ENCODE data around the gene RBM15. TPM values are rescaled to one million over a fixed set of nuclear protein-coding genes. Genes with fewer than 3 reads are reported as not detected.

RBM15 gene
- total RNA-seq, 2 donors from 2014 or later = 13.7 to 19.6 TPM

- ATAC-seq = no peak
- intact Hi-C loops (cut with DNase I) = no loop called here
- DNase-seq = no peak
Observed at GRCh38 chr1:110343249-110343648, 4.1 kb downstream of the RBM15 start.

GRCh38 chr1:110344152-110344551 is 5.0 kb downstream of the RBM15 start:
- ATAC-seq (no peak), DNase-seq (no peak)
- intact Hi-C loops (cut with DNase I) = no loop called here

- no peak for ATAC-seq
- intact Hi-C loops (cut with DNase I) = no loop called here
- DNase-seq = no peak
Observed at GRCh38 chr1:110345480-110345879, 6.3 kb downstream of the RBM15 start.

- ATAC-seq (no peak), DNase-seq (no peak)
- intact Hi-C loops (cut with DNase I) = no loop called here
Observed at GRCh38 chr1:110346690-110347089, 7.5 kb downstream of the RBM15 start.

- intact Hi-C loops (cut with DNase I) = no loop called here
- DNase-seq (no peak), ATAC-seq (no peak)
Observed at GRCh38 chr1:110347182-110347893, 8.2 kb downstream of the RBM15 start.

GRCh38 chr1:110348050-110348449 is 8.9 kb downstream of the RBM15 start:
- intact Hi-C loops (cut with DNase I) = no loop called here
- ATAC-seq (no peak), DNase-seq (no peak)

GRCh38 chr1:110348771-110349170 is 9.6 kb downstream of the RBM15 start:
- ATAC-seq = no peak
- intact Hi-C loops (cut with DNase I) = no loop called here
- DNase-seq = no peak

- ATAC-seq = no peak
- no peak for DNase-seq
- intact Hi-C loops (cut with DNase I) = no loop called here
Observed at GRCh38 chr1:110350360-110350759, 11.2 kb downstream of the RBM15 start.

GRCh38 chr1:110355321-110355720 is 16.1 kb downstream of the RBM15 start:
- DNase-seq = no peak
- ATAC-seq = no peak
- intact Hi-C loops (cut with DNase I) = no loop called here

GRCh38 chr1:110356379-110356778 is 17.2 kb downstream of the RBM15 start:
- intact Hi-C loops (cut with DNase I) = no loop called here
- ATAC-seq (no peak), DNase-seq (no peak)

GRCh38 chr1:110360431-110360830 is 21.3 kb downstream of the RBM15 start:
- intact Hi-C loops (cut with DNase I) = no loop called here
- DNase-seq (no peak), ATAC-seq (no peak)

GRCh38 chr1:110361856-110362255 is 22.7 kb downstream of the RBM15 start:
- no peak for DNase-seq
- intact Hi-C loops (cut with DNase I) = no loop called here
- no peak for ATAC-seq

GRCh38 chr1:110364221-110364620 is 25.0 kb downstream of the RBM15 start:
- intact Hi-C loops (cut with DNase I) = no loop called here
- DNase-seq (no peak), ATAC-seq (no peak)

GRCh38 chr1:110370827-110371226 is 31.6 kb downstream of the RBM15 start:
- ATAC-seq (peak in 1 of 2 donors; percentile 82), DNase-seq (no peak)
- intact Hi-C loops (cut with DNase I) = no loop called here

- no peak for ATAC-seq
- intact Hi-C loops (cut with DNase I) = no loop called here
- no peak for DNase-seq
Observed at GRCh38 chr1:110375490-110375889, 36.3 kb downstream of the RBM15 start.

- DNase-seq = no peak
- peak in 1 of 2 donors; percentile 77 for ATAC-seq
- intact Hi-C loops (cut with DNase I) = no loop called here
Observed at GRCh38 chr1:110380672-110381283, 41.6 kb downstream of the RBM15 start.

GRCh38 chr1:110383251-110383990 is 44.2 kb downstream of the RBM15 start:
- ATAC-seq (peak in 1 of 2 donors; percentile 15), DNase-seq (no peak)
- intact Hi-C loops (cut with DNase I) = no loop called here

GRCh38 chr1:110384581-110385321 is 45.6 kb downstream of the RBM15 start:
- ATAC-seq (no peak), DNase-seq (no peak)
- intact Hi-C loops (cut with DNase I) = no loop called here

- DNase-seq (no peak), ATAC-seq (no peak)
- intact Hi-C loops (cut with DNase I) = no loop called here
Observed at GRCh38 chr1:110385369-110385768, 46.2 kb downstream of the RBM15 start.

Measured in left cardiac atrium (tissue), 4 donors.